Measurements from ENCODE around the gene PLCXD1.

The PLCXD1 gene

DNA sequence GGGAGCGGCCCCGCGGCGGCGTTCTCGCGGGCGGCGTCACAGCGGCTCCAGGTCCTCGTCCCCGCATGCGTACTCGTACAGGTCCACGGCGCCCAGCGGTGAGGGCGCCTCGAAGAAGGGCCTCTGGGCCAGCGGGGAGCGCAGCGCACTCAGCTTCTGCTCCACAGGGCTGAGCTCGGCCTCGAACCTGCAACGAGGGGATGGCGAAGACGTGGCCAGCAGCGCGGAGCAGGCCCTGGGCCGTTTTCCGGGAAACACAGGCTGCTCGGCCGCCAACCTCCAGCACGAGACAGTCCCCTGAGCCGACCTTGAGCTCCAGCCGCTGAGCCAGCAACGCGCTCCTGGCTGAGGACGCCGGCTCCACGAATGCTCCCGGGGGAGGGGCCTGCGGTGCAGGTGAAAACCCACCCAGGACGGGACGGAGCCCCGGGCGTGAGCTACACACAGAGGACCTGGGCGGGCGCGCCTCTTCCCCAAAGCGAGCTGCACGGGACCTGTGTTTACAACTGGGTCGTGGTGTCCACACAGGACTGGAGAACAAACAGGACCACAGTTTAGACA is 53.2 kb downstream of the PLCXD1 start:
- TF ChIP-seq, protein P1, sequence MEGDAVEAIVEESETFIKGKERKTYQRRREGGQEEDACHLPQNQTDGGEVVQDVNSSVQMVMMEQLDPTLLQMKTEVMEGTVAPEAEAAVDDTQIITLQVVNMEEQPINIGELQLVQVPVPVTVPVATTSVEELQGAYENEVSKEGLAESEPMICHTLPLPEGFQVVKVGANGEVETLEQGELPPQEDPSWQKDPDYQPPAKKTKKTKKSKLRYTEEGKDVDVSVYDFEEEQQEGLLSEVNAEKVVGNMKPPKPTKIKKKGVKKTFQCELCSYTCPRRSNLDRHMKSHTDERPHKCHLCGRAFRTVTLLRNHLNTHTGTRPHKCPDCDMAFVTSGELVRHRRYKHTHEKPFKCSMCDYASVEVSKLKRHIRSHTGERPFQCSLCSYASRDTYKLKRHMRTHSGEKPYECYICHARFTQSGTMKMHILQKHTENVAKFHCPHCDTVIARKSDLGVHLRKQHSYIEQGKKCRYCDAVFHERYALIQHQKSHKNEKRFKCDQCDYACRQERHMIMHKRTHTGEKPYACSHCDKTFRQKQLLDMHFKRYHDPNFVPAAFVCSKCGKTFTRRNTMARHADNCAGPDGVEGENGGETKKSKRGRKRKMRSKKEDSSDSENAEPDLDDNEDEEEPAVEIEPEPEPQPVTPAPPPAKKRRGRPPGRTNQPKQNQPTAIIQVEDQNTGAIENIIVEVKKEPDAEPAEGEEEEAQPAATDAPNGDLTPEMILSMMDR (IDR thresholded peaks at IDR 0.05; ENCODE audit: insufficient read depth, low read length, missing control alignments) = no peak
- DNase-seq (ENCODE audit: low read depth, low spot score) = no peak
- ChIA-PET POLR2A (no interaction called here), CTCF (no interaction called here)
- no peak overlapping the region for H3K4me3 ChIP-seq (ENCODE audit: low read depth, low read length)

DNA sequence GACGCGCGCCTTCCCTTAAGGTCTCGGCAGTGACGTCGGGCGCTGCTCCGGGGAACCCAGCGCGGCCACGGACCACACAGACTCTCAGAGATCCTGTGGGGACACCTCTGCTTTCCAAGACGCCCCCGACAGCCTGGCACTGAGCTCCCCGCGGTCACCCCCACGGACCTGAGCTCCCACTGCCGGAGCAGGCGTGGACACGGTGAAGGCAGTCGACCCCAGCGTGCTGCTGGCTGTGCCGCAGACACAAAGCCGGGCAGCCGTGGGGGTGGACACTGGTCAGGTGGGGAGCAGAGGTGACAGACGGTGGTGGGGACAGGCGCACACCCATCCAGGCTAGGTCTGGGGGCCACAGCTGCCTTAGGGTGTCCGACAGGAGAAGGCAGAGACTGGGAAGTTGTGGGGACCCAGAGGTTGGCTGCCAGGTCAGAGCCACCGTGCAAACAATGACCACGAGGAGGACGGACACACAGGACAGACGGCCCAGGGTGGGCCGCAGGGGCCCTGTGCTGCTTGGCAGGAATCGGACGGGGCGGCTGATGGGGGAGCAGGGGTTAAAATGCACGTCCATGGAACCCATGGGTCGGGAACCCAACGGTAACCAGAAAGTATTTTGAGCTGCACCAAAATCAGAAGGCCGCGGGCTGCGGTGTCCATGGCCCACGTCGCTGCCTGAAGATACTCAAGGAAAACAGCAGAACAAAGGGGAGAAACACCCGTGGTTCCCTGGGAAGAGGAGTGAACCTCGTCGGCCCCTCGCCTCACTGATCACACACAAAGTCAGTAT is 54.0 kb downstream of the PLCXD1 start:
- DNase-seq (ENCODE audit: low read depth, low spot score) = no peak
- POLR2A ChIA-PET = no interaction called here
- TF ChIP-seq, protein P1 (IDR thresholded peaks at IDR 0.05; ENCODE audit: insufficient read depth, low read length, missing control alignments) = no peak
- H3K4me3 ChIP-seq (ENCODE audit: low read depth, low read length) = no peak overlapping the region
- CTCF ChIA-PET = no interaction called here

DNA sequence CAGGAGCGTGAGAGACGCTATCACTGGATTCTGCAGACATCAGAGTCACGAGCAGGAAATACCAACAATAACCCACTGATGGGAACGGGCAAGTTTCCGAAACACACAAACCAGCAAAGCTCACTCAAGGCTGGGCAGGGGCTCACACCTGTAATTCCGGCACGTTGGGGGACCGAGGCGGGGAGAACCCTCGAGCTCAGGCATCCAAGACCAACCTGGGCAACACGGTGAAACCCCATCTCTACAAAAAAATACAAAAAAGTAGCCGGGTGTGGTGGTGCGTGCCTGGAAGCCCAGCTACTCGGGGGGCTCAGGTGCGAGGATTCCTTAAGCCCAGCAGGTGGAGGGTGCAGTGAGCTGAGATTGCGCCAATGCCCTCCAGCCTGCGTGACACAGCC is 54.6 kb downstream of the PLCXD1 start:
- no peak for DNase-seq (ENCODE audit: low read depth, low spot score)
- no peak overlapping the region for H3K4me3 ChIP-seq (ENCODE audit: low read depth, low read length)
- POLR2A ChIA-PET = no interaction called here
- TF ChIP-seq, protein P1 (IDR thresholded peaks at IDR 0.05; ENCODE audit: insufficient read depth, low read length, missing control alignments) = no peak
- CTCF ChIA-PET = no interaction called here

GRCh38 chrX:336227-336626 is 55.0 kb downstream of the PLCXD1 start:
- no peak for DNase-seq (ENCODE audit: low read depth, low spot score)
- TF ChIP-seq, protein P1 (IDR thresholded peaks at IDR 0.05; ENCODE audit: insufficient read depth, low read length, missing control alignments) = no peak
- no peak overlapping the region for H3K4me3 ChIP-seq (ENCODE audit: low read depth, low read length)
- CTCF ChIA-PET = no interaction called here
- POLR2A ChIA-PET = no interaction called here

- DNase-seq (ENCODE audit: low read depth, low spot score) = no peak
- TF ChIP-seq, protein P1 (IDR thresholded peaks at IDR 0.05; ENCODE audit: insufficient read depth, low read length, missing control alignments) = no peak
- H3K4me3 ChIP-seq (ENCODE audit: low read depth, low read length) = no peak overlapping the region
- ChIA-PET CTCF (no interaction called here), POLR2A (no interaction called here)
Observed at GRCh38 chrX:337331-337831, 56.2 kb downstream of the PLCXD1 start.

GRCh38 chrX:338281-338835 is 57.2 kb downstream of the PLCXD1 start:
- DNase-seq (ENCODE audit: low read depth, low spot score) = no peak
- CTCF ChIA-PET = no interaction called here
- no peak overlapping the region for H3K4me3 ChIP-seq (ENCODE audit: low read depth, low read length)
- TF ChIP-seq, protein P1 (IDR thresholded peaks at IDR 0.05; ENCODE audit: insufficient read depth, low read length, missing control alignments) = no peak
- POLR2A ChIA-PET = no interaction called here
